ENCODE results near the gene ZBED4. TPM values are rescaled to one million over a fixed set of nuclear protein-coding genes. Genes with fewer than 3 reads are reported as not detected.

Gene ZBED4
- total RNA-seq, 1 experiment from 2014 or later = 23.0 TPM

- Histone ChIP-seq H3K23me2 (ENCODE audit: insufficient read length, low read depth, low read length, poor library complexity, severe bottlenecking) (no peaks in the 10 kb centered on the region), H3K79me2 (ENCODE audit: insufficient read depth, low read length) (no peaks in the 10 kb centered on the region), H2BK5ac (ENCODE audit: insufficient read length, low read length) (no peak overlapping the region), H3K79me1 (ENCODE audit: insufficient read depth, low read depth, low read length, poor library complexity, severe bottlenecking) (no peaks in the 10 kb centered on the region), H3K4me1 (ENCODE audit: insufficient read depth, low read length) (no peaks in the 10 kb centered on the region), H3K23ac (ENCODE audit: insufficient read length, low read depth, low read length) (no peak overlapping the region), H4K91ac (ENCODE audit: insufficient read length, low read depth, low read length) (no peak overlapping the region), H3K27ac (ENCODE audit: insufficient read length, low read depth, low read length) (no peak overlapping the region), H2BK15ac (ENCODE audit: low read depth, low read length) (no peak overlapping the region), H3K18ac (ENCODE audit: insufficient read length, low read depth, low read length) (no peak overlapping the region), H4K5ac (ENCODE audit: insufficient read length, low read depth, low read length) (no peak overlapping the region), H3T11ph (ENCODE audit: low read length) (no peak overlapping the region), H3K9ac (ENCODE audit: extremely low read depth, insufficient read length, low read length) (no peak overlapping the region), H3K14ac (ENCODE audit: insufficient read depth, low read length) (no peak overlapping the region), H4K8ac (replicated peaks; ENCODE audit: insufficient read length, low read depth, low read length) (no peak overlapping the region), H3K4ac (ENCODE audit: low read depth, low read length) (no peak overlapping the region), H2BK120ac (ENCODE audit: low read depth, low read length, poor library complexity, severe bottlenecking) (no peak overlapping the region), H2BK12ac (ENCODE audit: insufficient read length, low read depth, low read length) (no peak overlapping the region), H2AFZ (ENCODE audit: low read length) (no peak overlapping the region), H2BK20ac (ENCODE audit: low read depth, low read length, poor library complexity, severe bottlenecking) (no peak overlapping the region), H3K9me3 (ENCODE audit: control insufficient read depth, low read depth, low read length) (no peaks in the 10 kb centered on the region), H2AK5ac (ENCODE audit: insufficient read length, low read length) (no peak overlapping the region), H3K56ac (ENCODE audit: insufficient read length, low read depth, low read length) (no peak overlapping the region), H3K27me3 (ENCODE audit: insufficient read depth, low read length) (no peaks in the 10 kb centered on the region), H4K20me1 (ENCODE audit: control insufficient read depth, insufficient read depth, insufficient read length) (no peaks in the 10 kb centered on the region), H3K4me2 (ENCODE audit: insufficient read depth, insufficient read length, low read length) (no peak overlapping the region)
- WGBS (ENCODE audit: extremely low coverage, insufficient read length, low lambda C conversion rate) = no CpG with 5 or more reads among the region's 27 CpGs
- Mint-ChIP-seq H3K27me3 (ENCODE audit: low read depth) (no peaks in the 10 kb centered on the region), H3K4me3 (no peak overlapping the region), H3K4me1 (peaks cover 0 to 2% of the 10 kb centered on the region in 2 experiments; a peak in 1 of 4 replicates), H3K36me3 (ENCODE audit: insufficient read depth in 1 of 3, low read depth in 3 of 3) (peaks cover 9 to 47% (median 39%) of the 10 kb centered on the region in 3 experiments; a peak in 6 of 7 replicates), H3K27ac (no peak overlapping the region; a peak in 1 of 7 replicates), H3K9me3 (no peaks in the 10 kb centered on the region; a peak in 1 of 5 replicates)
- TF ChIP-seq CTCF (conservative IDR thresholded peaks at IDR 0.05) = no peak
- no peak for DNase-seq
Observed at GRCh38 chr22:49910229-49911155, 56.8 kb downstream of the ZBED4 start.

Data from H9 (cell line).